ENCODE results near the gene MATK.

DNA sequence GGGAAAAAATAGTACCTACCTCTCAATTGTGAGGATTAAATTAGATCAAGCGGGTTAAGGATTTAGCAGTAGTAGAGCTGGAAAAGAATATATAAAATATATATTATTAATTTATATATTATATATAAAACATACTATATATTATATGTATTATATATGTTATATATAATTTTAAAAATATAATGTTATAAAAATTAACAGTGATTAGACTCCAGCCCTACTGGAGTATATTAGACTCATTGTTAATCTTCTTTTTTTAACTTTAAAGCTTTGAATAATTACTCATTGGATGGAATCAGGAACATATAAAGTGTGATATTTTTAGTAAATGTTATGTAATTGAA is 24.1 kb downstream of the MATK start:
- TF ChIP-seq, protein P1, sequence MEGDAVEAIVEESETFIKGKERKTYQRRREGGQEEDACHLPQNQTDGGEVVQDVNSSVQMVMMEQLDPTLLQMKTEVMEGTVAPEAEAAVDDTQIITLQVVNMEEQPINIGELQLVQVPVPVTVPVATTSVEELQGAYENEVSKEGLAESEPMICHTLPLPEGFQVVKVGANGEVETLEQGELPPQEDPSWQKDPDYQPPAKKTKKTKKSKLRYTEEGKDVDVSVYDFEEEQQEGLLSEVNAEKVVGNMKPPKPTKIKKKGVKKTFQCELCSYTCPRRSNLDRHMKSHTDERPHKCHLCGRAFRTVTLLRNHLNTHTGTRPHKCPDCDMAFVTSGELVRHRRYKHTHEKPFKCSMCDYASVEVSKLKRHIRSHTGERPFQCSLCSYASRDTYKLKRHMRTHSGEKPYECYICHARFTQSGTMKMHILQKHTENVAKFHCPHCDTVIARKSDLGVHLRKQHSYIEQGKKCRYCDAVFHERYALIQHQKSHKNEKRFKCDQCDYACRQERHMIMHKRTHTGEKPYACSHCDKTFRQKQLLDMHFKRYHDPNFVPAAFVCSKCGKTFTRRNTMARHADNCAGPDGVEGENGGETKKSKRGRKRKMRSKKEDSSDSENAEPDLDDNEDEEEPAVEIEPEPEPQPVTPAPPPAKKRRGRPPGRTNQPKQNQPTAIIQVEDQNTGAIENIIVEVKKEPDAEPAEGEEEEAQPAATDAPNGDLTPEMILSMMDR (IDR thresholded peaks at IDR 0.05; ENCODE audit: low read depth, low read length, missing input control), result no peak
- TF ChIP-seq, protein P2, sequence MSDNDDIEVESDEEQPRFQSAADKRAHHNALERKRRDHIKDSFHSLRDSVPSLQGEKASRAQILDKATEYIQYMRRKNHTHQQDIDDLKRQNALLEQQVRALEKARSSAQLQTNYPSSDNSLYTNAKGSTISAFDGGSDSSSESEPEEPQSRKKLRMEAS (IDR thresholded peaks at IDR 0.05), result no peak
- TF ChIP-seq, protein P3, sequence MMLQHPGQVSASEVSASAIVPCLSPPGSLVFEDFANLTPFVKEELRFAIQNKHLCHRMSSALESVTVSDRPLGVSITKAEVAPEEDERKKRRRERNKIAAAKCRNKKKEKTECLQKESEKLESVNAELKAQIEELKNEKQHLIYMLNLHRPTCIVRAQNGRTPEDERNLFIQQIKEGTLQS (IDR thresholded peaks at IDR 0.05), result no peak
- TF ChIP-seq GABPA (IDR thresholded peaks at IDR 0.05 in 1 of 2, conservative IDR thresholded peaks at IDR 0.05 in 1 of 2) (no peak), NR2F2 (IDR thresholded peaks at IDR 0.05) (no peak), YY1 (IDR thresholded peaks at IDR 0.05) (no peak), RXRA (IDR thresholded peaks at IDR 0.05) (no peak)
